Measurements from ENCODE around the gene ATXN10.

The ATXN10 gene

DNA sequence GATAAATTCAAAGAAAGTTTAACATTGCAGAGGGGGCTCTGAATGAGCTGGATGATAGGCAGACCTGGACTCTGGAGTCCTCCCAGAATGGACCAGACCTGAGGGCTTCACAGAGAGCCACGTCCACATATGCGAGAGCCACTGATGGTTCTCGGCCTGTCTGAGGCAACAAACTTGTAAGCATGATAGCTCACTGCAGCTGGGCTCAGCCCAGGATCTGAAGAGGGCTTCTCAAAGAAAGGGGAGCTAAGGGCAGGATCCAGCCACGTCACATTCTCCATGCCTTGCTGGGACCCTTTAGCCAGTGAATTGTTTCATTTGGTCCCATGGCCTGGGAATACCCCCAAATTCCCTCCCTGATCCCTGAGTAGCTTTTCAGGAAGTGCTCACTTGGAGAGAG is 98.9 kb downstream of the ATXN10 start:
- Histone ChIP-seq H3K9ac (ENCODE audit: low read depth, low read length, poor library complexity, severe bottlenecking) (no peak overlapping the region), H2AFZ (ENCODE audit: low read length) (no peak overlapping the region), H3K79me2 (ENCODE audit: insufficient read depth, low read length) (peaks cover 19% of the 10 kb centered on the region), H3K4me2 (ENCODE audit: low read depth, low read length, poor library complexity, severe bottlenecking) (no peak overlapping the region), H3K36me3 (ENCODE audit: insufficient read depth, low read length) (peaks cover 13% of the 10 kb centered on the region; the same call in 1 of the 2 replicates), H3F3A (ENCODE audit: low read depth) (0 out of 2 replicates have a peak, but pooled peaks cover 2% of the 10 kb centered on the region), H3K4me1 (ENCODE audit: insufficient read depth, low read length, poor library complexity, severe bottlenecking) (no peaks in the 10 kb centered on the region), H3K27me3 (ENCODE audit: insufficient read depth, low read length, poor library complexity, severe bottlenecking) (no peaks in the 10 kb centered on the region), H4K20me1 (ENCODE audit: insufficient read depth, low read length, poor library complexity, severe bottlenecking) (no peaks in the 10 kb centered on the region), H3K9me2 (replicated peaks; ENCODE audit: low read depth, low read length) (no peaks in the 10 kb centered on the region), H3K9me3 (ENCODE audit: insufficient read depth, low read depth, low read length) (no peaks in the 10 kb centered on the region), H3K4me3 (ENCODE audit: low read length, poor library complexity, severe bottlenecking) (no peak overlapping the region)
- no peak for TF ChIP-seq EZH2phosphoT487 (IDR thresholded peaks at IDR 0.05; ENCODE audit: borderline replicate concordance)
- TF ChIP-seq, protein P1, sequence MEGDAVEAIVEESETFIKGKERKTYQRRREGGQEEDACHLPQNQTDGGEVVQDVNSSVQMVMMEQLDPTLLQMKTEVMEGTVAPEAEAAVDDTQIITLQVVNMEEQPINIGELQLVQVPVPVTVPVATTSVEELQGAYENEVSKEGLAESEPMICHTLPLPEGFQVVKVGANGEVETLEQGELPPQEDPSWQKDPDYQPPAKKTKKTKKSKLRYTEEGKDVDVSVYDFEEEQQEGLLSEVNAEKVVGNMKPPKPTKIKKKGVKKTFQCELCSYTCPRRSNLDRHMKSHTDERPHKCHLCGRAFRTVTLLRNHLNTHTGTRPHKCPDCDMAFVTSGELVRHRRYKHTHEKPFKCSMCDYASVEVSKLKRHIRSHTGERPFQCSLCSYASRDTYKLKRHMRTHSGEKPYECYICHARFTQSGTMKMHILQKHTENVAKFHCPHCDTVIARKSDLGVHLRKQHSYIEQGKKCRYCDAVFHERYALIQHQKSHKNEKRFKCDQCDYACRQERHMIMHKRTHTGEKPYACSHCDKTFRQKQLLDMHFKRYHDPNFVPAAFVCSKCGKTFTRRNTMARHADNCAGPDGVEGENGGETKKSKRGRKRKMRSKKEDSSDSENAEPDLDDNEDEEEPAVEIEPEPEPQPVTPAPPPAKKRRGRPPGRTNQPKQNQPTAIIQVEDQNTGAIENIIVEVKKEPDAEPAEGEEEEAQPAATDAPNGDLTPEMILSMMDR (conservative IDR thresholded peaks at IDR 0.05; ENCODE audit: low read length): no peak

DNA sequence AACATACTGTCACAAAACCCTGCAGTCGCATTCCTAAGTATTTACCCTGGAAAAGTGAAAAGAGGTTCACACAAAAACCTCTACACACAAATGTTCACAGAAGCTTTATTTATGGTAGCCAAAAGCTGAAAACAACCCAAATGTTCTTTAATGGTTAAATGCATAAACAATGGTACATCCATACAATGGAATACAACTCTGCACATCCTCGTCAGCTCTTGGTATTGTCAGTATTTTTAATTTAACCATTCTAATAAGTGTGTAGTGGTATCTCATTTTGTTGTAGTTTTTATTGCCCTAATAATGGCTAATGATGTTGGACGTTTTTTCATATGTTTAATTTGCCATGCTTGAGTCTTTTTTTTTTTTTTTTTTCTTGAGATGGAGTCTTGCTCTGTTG is 99.4 kb downstream of the ATXN10 start:
- Histone ChIP-seq H3K9me3 (ENCODE audit: insufficient read depth, low read depth, low read length) (no peaks in the 10 kb centered on the region), H3K36me3 (ENCODE audit: insufficient read depth, low read length) (peaks cover 12% of the 10 kb centered on the region; the same call in 1 of the 2 replicates), H3K79me2 (ENCODE audit: insufficient read depth, low read length) (peaks cover 19% of the 10 kb centered on the region), H4K20me1 (ENCODE audit: insufficient read depth, low read length, poor library complexity, severe bottlenecking) (no peaks in the 10 kb centered on the region), H3K4me3 (ENCODE audit: low read length, poor library complexity, severe bottlenecking) (no peak overlapping the region), H3K9ac (ENCODE audit: low read depth, low read length, poor library complexity, severe bottlenecking) (no peak overlapping the region), H2AFZ (ENCODE audit: low read length) (no peak overlapping the region), H3F3A (ENCODE audit: low read depth) (0 out of 2 replicates have a peak, but pooled peaks cover 2% of the 10 kb centered on the region), H3K27me3 (ENCODE audit: insufficient read depth, low read length, poor library complexity, severe bottlenecking) (no peaks in the 10 kb centered on the region), H3K9me2 (replicated peaks; ENCODE audit: low read depth, low read length) (no peaks in the 10 kb centered on the region), H3K4me1 (ENCODE audit: insufficient read depth, low read length, poor library complexity, severe bottlenecking) (no peaks in the 10 kb centered on the region), H3K4me2 (ENCODE audit: low read depth, low read length, poor library complexity, severe bottlenecking) (no peak overlapping the region)
- no peak for TF ChIP-seq EZH2phosphoT487 (IDR thresholded peaks at IDR 0.05; ENCODE audit: borderline replicate concordance)
- TF ChIP-seq, protein P1 (conservative IDR thresholded peaks at IDR 0.05; ENCODE audit: low read length): no peak

DNA sequence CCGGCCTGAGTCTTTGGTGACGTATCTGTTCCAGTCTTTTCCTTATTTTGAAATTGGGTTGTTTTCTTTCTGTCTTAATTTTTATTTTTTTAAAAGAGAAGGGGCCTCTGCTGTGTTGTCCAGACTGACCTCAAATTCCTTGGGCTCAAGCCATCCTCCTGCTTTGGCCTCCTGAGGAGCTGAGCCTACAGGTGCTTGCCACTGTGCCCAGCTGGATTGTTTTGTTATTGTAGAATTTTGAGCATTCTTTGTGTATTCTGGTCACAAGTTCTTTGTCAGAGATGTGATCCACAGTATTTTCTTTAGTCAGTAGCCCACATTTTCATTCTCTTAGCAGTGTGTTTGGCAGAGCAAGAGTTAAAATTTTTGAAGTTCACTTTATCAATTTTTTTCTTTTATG is 100.1 kb downstream of the ATXN10 start:
- H3K27me3 ChIP-seq (ENCODE audit: insufficient read depth, low read length, poor library complexity, severe bottlenecking): no peaks in the 10 kb centered on the region
- H2AFZ ChIP-seq (ENCODE audit: low read length): no peak overlapping the region
- no peak for TF ChIP-seq EZH2phosphoT487 (IDR thresholded peaks at IDR 0.05; ENCODE audit: borderline replicate concordance)
- TF ChIP-seq, protein P1 (conservative IDR thresholded peaks at IDR 0.05; ENCODE audit: low read length): no peak
- H3K4me1 ChIP-seq (ENCODE audit: insufficient read depth, low read length, poor library complexity, severe bottlenecking): no peaks in the 10 kb centered on the region
- H3K9ac ChIP-seq (ENCODE audit: low read depth, low read length, poor library complexity, severe bottlenecking): no peak overlapping the region
- H3K9me2 ChIP-seq (replicated peaks; ENCODE audit: low read depth, low read length): no peaks in the 10 kb centered on the region
- H3K9me3 ChIP-seq (ENCODE audit: insufficient read depth, low read depth, low read length): no peaks in the 10 kb centered on the region
- peaks cover 11% of the 10 kb centered on the region; the same call in 1 of the 2 replicates for H3K36me3 ChIP-seq (ENCODE audit: insufficient read depth, low read length)
- H3K4me2 ChIP-seq (ENCODE audit: low read depth, low read length, poor library complexity, severe bottlenecking): no peak overlapping the region
- 0 out of 2 replicates have a peak, but pooled peaks cover 2% of the 10 kb centered on the region for H3F3A ChIP-seq (ENCODE audit: low read depth)
- no peaks in the 10 kb centered on the region for H4K20me1 ChIP-seq (ENCODE audit: insufficient read depth, low read length, poor library complexity, severe bottlenecking)
- H3K4me3 ChIP-seq (ENCODE audit: low read length, poor library complexity, severe bottlenecking): no peak overlapping the region
- peaks cover 19% of the 10 kb centered on the region for H3K79me2 ChIP-seq (ENCODE audit: insufficient read depth, low read length)
